Esophagus (tissue), 2 donors: ENCODE results near the gene TIMP2. TPM values are rescaled to one million over a fixed set of nuclear protein-coding genes. Genes with fewer than 3 reads are reported as not detected.
"Not testable (repeated sequence)": the region's sequence is repeated elsewhere in the genome, so short reads cannot be mapped to it uniquely, and the experiment has no call there.

ENCODE experiments used
- H3K27ac ChIP-seq, 2 donors: one replicate each; pipeline ENCODE4 v1.5.1; 2013; ENCODE audit warnings: low read depth in 2 of 2, mild to moderate bottlenecking in 2 of 2, inconsistent platforms in 1 of 2, low read length in 1 of 2, moderate library complexity in 1 of 2
- H3K27me3 ChIP-seq, 2 donors: one replicate each; pipeline ENCODE4 v1.6.1; 2013; ENCODE audit warnings: low read length in 2 of 2, control low read depth in 1 of 2, mild to moderate bottlenecking in 1 of 2; ENCODE audit not compliant: insufficient read depth in 2 of 2, control insufficient read depth in 1 of 2
- H3K36me3 ChIP-seq, 2 donors: one replicate each; pipeline ENCODE4 v1.6.1; 2013; ENCODE audit warnings: low read length in 1 of 2; ENCODE audit not compliant: control insufficient read depth in 2 of 2, insufficient read depth in 2 of 2
- H3K4me1 ChIP-seq, 2 donors: one replicate each; pipeline ENCODE4 v1.6.1; 2013; ENCODE audit warnings: low read length in 1 of 2; ENCODE audit not compliant: control insufficient read depth in 2 of 2, insufficient read depth in 2 of 2
- H3K4me3 ChIP-seq, 2 donors: one replicate each; pipeline ENCODE4 v1.5.1; 2013; ENCODE audit warnings: low read length in 2 of 2, mild to moderate bottlenecking in 2 of 2, low read depth in 1 of 2, moderate library complexity in 1 of 2
- H3K9me3 ChIP-seq, 2 donors: one replicate each; pipeline ENCODE4 v1.6.1; 2013; ENCODE audit warnings: mild to moderate bottlenecking in 2 of 2, low read depth in 1 of 2, low read length in 1 of 2, moderate library complexity in 1 of 2; ENCODE audit not compliant: control insufficient read depth in 2 of 2, insufficient read depth in 1 of 2
- WGBS, 2 donors: extraction: QIAGEN DNeasy Blood & Tissue Kit; methylation state at CpG; one replicate each; pipeline ENCODE4 v1.1.7; 2013; 5-methylcytosine and 5-hydroxymethylcytosine counted together
- polyA plus RNA-seq, 2 donors: library from polyadenylated mRNA; stranded (reverse); fragments of 200-250 nt; gene quantifications; one replicate each; pipeline ENCODE4 v1.2.3, GENCODE V29; 2013
- donor health status: healthy with polysubstance abuse.
- donor health status: Bipolar disorder and iron deficiency.

TIMP2 gene
- polyA plus RNA-seq, 2 donors, result 30.6 to 39.5 TPM

DNA sequence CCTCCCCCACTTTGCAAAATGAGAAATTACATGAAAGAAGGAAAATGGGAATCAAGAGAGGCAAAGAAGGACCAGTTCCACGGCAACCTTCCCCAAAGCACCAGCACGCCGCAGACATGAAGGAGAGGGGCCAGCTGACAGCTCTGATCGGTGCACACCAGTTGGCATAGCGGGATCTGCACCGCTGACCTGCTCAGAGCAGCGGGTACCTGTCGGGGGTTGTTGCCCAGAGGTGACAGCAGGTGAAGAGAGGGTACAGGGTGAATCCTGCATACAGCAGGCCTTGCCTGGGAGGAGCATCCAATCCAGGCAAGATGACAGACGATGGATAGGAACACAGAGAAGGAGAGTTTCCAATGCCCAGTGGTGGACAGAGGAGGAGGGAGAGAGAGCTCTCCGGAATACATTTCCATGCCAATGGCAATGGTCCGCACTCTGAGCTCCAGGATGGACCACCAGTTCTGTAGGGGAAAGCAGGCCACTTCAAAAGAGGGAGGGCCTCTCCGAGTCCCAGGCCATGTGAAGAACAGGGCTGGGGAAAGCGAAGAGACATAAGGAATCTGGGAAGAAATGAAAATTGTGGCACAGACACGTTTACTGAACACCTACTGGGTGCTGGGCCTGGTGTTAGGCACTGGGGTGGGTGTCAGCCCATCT lies 46.2 kb downstream of the TIMP2 start:
- peaks cover 8 to 34% of the 10 kb centered on the region in 2 donors for H3K4me1 ChIP-seq
- no peaks in the 10 kb centered on the region for H3K36me3 ChIP-seq
- H3K4me3 ChIP-seq, result no peak overlapping the region
- 80% methylated on average over 14 of the region's 14 CpGs for WGBS, 2 donors
- no peaks in the 10 kb centered on the region for H3K27me3 ChIP-seq
- peak overlapping the region; percentile 79 to 90 for H3K27ac ChIP-seq
- no peaks in the 10 kb centered on the region for H3K9me3 ChIP-seq

DNA sequence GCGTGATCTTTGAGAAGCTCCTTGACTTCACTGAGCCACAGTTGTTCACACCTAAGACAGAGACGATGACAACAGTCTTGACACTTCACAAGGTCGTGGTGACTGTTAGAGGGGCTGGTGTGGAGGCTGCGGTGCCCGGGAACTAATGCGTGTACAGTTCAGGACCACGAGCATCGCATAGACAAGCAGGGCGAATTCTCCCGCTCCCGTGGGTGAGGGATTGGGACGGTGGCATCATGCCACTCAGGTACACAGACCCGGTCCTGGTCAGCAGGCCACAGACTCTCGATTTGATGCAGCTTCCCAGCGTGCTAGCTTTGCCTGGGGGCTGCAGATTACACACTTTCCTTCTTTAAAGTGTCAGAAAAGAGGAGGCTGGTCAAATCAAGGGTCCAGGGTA lies 46.9 kb downstream of the TIMP2 start:
- WGBS, 2 donors, result 89 to 92% methylated on average over 15 of the region's 15 CpGs
- Histone ChIP-seq H3K9me3 (no peaks in the 10 kb centered on the region), H3K27ac (no peak overlapping the region), H3K4me1 (peaks cover 6 to 29% of the 10 kb centered on the region in 2 donors), H3K4me3 (no peak overlapping the region), H3K27me3 (no peaks in the 10 kb centered on the region), H3K36me3 (no peaks in the 10 kb centered on the region)

DNA sequence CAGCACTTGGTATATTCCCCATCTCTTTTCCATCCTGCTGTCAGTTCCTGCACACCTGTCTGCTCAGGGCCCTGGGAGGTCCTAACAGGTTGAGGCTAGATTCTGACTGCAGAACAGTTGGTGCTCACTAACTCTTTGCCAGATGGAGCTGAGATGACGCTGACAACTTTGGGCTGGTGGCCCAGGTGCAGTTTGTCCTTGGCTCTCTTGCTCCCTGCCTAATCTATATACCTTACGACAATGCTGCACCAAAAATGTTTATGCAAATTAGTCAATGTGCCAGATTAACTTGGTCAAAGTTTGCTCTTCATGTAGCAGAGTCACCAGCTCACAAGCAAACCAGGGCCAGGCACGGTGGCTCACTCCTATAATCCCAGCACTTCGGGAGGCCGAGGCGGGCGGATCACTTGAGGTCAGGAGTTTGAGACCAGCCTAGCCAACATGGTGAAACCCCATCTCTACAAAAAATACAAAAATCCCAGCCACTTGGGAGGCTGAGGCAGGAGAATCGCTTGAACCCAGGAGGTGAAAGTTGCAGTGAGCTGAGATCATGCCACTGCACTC lies 48.2 kb downstream of the TIMP2 start:
- WGBS, 2 donors, result 57 to 60% methylated on average over 8 of the region's 8 CpGs
- H3K27me3 ChIP-seq, H3K36me3 ChIP-seq, H3K4me3 ChIP-seq, H3K27ac ChIP-seq, H3K9me3 ChIP-seq: not testable (repeated sequence)
- peaks cover 2 to 18% of the 10 kb centered on the region in 2 donors for H3K4me1 ChIP-seq

DNA sequence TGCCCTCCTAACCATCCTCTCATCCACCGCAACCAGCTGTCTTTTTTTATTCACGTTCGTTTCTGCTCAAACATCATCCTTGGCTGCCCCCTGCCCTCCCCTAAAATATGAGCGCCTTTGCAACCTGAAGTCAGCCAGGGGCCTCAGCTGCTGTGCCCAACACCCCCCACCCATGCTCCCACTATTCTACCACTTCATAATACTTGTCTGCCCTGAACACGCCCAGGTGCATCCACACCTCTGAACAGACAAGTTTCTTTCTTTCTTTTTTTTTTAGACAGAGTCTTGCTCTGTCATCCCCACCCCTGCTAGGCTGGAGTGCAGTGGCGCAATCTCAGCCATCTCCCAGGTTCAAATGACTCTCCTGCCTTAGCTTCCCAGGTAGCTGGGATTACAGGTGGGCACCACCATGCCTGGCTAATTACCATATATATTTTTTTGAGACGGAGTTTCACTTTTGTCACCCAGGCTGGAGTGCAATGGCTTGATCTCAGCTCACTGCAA lies 49.0 kb downstream of the TIMP2 start:
- WGBS, 2 donors, result 57 to 74% methylated on average over 7 of the region's 7 CpGs
- H3K9me3 ChIP-seq, result no peaks in the 10 kb centered on the region
- no peak overlapping the region for H3K4me3 ChIP-seq
- no peaks in the 10 kb centered on the region for H3K36me3 ChIP-seq
- no peaks in the 10 kb centered on the region for H3K27me3 ChIP-seq
- peak overlapping the region; percentile 29 to 73 for H3K27ac ChIP-seq
- peaks cover 2 to 16% of the 10 kb centered on the region in 2 donors for H3K4me1 ChIP-seq

DNA sequence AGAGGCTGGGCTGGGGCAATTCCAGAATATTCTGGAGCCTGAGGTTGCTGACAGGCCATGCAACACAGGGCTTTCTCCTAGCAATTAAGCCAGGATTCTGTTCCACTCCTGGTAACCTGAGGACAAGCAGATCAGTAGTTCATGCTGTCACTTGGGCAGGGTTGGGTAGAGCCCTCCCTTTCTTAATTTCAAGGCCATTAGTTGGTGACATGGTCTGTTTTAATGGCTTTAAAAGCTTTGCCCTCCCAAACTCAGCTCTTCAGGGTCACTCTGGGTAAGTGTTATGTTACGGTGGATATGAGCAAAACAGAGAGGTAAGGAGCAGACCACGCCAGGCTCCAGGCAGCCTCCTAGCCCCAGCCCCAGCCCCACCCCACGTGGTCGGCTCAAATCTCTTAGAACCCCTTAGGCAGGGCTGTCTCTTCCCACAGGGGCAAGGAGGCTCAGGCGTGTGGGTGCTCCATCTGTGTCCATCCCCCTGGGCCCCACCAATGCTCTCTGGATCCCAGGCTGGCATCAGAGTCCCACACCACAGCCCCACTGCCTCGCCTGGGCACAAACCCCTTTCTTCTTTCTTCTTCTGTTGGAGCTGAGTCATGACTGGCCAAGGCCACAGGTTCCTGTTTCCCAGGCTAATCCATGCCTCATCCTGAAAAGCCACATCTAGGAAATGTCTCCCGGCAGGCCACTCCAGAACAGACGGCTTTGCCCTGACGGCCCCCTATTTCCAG lies 49.7 kb downstream of the TIMP2 start:
- peak overlapping the region; percentile 29 to 73 for H3K27ac ChIP-seq
- no peaks in the 10 kb centered on the region for H3K9me3 ChIP-seq
- H3K4me1 ChIP-seq, result peaks cover 2 to 16% of the 10 kb centered on the region in 2 donors
- no peaks in the 10 kb centered on the region for H3K27me3 ChIP-seq
- peaks cover 0 to 2% of the 10 kb centered on the region in 2 donors for H3K36me3 ChIP-seq
- WGBS, 2 donors, result 52 to 56% methylated on average over 9 of the region's 9 CpGs
- H3K4me3 ChIP-seq, result no peak overlapping the region

DNA sequence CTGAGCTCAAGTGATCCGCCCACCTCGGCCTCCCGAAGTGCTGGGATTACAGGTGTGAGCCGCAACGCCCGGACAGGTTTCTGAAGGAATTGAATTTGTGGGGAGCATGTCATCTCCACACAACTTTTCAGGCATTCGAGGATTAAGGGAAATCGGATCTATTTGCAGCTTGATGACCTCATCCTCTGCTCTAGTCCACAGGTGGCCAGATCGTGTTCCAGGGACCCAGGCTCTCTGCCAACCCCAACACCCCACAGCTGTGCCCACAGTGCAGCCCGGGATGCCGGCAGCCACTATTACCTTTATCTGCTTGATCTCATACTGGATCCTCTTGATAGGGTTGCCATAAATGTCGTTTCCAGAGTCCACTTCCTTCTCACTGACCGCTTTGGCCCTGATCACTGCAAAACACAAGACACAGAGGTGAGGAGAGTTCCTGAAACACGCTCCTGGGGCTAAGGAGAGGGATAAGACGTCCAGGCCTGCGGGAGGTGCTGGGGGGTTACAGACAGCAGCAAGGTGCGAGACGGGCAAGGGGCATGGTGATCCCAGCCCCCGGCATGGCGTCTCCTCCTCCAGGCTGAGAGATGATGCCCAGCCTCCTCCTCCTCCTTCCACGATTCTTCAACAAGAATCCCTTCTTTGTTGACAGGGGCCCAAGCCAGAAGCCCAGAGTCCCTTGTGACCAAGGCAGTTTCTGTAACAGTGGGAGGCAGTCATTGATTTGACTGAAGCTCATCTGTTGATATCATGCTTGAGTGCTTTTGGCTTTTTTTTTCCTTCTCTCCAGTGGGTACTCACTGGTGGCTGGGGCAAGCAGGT lies 51.5 kb downstream of the TIMP2 start:
- H3K4me3 ChIP-seq, result no peak overlapping the region

DNA sequence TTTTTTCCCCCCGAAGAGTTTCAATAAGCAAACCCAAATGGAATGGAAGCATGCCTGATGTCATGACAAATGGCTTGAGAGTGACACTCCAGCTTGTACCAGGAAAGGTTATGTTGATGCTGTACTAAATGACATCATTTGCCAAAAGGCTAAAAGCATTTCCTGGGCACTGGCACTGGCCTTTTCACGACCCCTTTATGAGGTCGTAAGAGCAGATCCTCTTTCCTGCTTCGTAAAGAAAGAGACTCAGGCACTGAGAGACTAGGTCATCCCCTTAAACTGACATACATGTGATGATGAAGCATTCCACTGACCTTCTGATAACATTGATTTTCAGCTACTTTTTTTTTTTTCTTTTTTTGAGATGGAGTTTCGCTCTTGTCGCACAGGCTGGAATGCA lies 52.7 kb downstream of the TIMP2 start:
- Histone ChIP-seq H3K36me3 (peaks cover 0 to 3% of the 10 kb centered on the region in 2 donors), H3K27me3 (no peaks in the 10 kb centered on the region), H3K4me3 (no peak overlapping the region), H3K27ac (peak overlapping the region in 1 of 2 donors; percentile 27), H3K4me1 (peaks cover 4 to 5% of the 10 kb centered on the region in 2 donors), H3K9me3 (no peaks in the 10 kb centered on the region)
- 84 to 86% methylated on average over 6 of the region's 6 CpGs for WGBS, 2 donors

More for the DNA sequence above, 51.5 kb downstream of the TIMP2 start:
- no peaks in the 10 kb centered on the region for H3K9me3 ChIP-seq
- H3K4me1 ChIP-seq, result peaks cover 2 to 5% of the 10 kb centered on the region in 2 donors
- peak overlapping the region; percentile 2 to 61 for H3K27ac ChIP-seq
- peaks cover 0 to 3% of the 10 kb centered on the region in 2 donors for H3K36me3 ChIP-seq
- H3K27me3 ChIP-seq, result no peaks in the 10 kb centered on the region
- 64 to 68% methylated on average over 21 of the region's 21 CpGs for WGBS, 2 donors

DNA sequence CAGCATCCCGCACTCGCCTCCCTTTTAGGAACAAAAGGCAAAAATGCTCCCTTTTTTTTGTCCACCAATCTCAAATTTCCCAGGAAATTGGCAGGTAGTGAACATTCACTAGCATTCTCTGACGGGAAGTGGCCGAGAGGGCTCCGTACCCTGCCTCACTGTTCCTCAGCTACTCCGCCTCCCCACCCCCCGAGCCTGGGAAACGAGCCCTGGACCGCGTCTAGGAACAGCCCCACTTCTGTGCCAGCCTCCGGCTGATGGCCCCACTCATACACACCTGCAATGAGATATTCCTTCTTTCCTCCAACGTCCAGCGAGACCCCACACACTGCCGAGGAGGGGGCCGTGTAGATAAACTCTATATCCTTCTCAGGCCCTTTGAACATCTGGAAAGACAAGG lies 54.6 kb downstream of the TIMP2 start:
- Histone ChIP-seq H3K36me3 (peaks cover 0 to 3% of the 10 kb centered on the region in 2 donors), H3K4me3 (no peak overlapping the region), H3K27me3 (no peaks in the 10 kb centered on the region), H3K4me1 (peaks cover 2 to 6% of the 10 kb centered on the region in 2 donors), H3K27ac (no peak overlapping the region), H3K9me3 (no peaks in the 10 kb centered on the region)
- 80 to 84% methylated on average over 15 of the region's 15 CpGs for WGBS, 2 donors

DNA sequence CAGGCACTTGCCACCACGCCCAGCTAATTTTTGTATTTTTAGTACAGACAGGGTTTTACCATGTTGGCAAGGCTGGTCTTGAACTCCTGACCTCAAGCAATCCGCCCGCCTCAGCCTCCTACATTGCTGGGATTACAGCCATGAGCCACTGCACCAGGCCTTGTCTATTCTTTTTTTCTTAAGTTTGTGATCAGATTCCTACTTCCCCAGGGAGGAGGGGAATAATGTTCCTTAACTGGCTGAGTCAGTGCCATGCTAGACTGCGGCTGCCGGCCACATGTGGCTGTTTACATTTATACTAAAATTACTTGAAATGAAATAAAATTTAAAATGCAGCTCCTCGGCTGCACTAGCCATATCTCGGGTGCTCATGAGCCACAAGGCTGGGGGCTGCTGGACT lies 56.8 kb downstream of the TIMP2 start:
- Histone ChIP-seq H3K4me3 (no peak overlapping the region), H3K36me3 (peaks cover 0 to 5% of the 10 kb centered on the region in 2 donors), H3K4me1 (peaks cover 0 to 4% of the 10 kb centered on the region in 2 donors), H3K27me3 (no peaks in the 10 kb centered on the region), H3K9me3 (no peaks in the 10 kb centered on the region), H3K27ac (no peak overlapping the region)
- WGBS, 2 donors, result 61 to 63% methylated on average over 7 of the region's 7 CpGs
